Embryonic facial prominence (tissue), 1 donor: ENCODE results near the gene CD63.

Experiments
- DNase-seq: peaks from one replicate; pipeline ENCODE4 v3.0.0-alpha.2; 2016; ENCODE audit errors: extremely low spot score

Gene CD63

DNA sequence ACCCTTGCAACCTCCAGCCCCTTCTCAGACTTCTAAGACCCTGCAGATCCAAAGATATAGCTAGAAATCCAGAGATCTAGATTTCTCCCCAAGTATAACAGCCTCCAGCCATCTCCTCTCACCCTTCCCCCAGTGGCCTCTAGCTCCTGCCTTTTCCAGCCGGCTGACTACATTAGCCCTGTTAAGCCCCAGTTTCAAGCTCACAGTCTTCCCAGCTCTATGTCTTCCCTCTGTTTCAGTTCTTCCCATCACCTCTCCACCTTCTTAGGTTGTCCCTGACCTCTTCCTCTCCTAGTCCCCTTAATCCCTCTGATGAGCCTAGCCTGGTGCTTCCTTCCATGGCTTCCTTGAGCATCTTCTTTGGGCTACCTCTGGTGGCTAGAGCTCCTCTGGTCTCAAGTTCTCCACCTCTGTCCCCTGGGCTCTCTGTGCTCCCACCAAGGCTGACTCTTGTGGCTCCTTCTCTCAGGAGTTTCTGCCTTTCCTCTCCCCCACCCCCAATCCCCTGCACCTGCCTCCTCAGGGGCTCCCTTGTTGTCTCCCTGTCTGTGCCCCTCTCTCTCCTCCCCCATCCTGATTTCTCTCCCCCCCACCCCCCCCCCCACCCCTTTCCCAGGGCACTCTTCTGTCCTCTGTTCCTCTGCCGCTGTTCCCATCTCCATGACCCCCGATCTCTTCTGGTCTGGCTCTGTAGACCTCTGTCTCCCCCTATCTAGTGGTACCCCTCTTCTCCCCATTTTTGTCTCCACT lies 13.3 kb upstream of the CD63 start:
- DNase-seq, result no peak

- DNase-seq, result no peak
Observed at GRCh38 chr12:55739025-55739378, 10.2 kb upstream of the CD63 start.

DNA sequence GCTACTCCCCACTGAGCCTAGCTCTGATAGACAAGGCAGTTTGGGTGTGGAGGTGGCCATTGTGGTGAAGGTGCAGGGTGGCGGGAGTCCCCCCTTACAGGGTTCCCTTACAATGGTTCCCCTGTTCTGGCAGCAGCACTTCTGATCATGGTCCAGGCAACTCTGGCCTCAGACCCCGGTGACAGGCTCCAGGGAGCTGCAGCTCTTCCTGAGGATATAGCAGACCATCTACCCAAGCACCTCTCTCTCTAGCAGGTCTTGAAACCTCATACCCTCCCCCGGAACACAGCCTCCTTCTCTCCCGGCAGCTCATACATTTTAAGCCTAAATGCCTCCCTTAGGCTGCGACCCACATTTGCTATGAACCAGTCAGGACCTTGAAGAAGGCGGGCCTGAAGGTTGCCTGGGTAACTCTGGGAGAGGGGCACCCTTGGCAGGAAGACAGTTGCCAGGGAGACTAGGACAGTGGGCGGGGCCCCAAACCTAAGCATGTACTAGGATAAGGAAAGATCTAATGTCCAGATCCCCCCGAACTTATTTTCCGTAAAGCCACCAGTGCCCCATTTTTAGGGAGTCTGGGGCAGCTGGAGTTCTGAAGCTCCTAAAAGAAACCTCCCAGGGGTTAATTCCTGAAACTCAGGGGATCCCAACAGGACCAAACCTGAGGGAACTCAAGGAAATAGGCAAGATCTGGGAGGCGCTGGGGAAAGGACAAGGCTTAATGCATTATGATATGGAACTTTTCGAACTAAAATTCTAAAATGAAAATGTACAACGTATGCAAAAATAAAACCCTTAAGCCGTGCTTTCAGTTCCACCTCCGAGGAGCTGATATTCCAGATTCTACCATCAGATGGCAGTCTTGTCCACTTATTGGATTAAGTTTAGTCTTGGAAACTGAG lies 9.6 kb upstream of the CD63 start:
- peak; percentile 83 for DNase-seq

DNA sequence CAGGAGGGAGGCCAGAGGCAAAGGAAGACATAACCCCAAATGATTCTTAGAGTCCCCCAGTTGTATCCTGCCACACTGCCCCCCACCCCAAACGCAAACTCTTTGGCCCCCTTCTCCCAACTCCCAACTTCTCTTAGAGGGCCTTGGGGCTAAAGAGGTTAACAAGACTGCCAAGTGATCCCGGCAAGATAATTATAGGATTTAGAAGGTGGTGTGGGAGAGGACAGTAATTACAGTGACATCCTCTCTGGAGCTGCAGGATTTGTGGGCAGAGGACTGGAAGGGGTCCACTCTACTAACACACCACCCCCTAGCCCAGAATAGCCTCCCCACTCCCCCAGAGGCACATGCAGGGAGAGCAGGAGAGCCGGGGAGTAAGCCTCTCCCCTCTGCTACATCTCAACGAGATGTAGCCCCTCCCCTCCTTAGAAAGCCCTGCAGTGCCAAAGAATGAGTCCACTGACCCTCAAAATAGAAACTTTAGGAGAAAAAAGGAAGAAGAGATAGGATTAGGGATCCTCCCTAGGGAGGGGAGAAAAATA lies 8.8 kb upstream of the CD63 start:
- DNase-seq, result no peak

GRCh38 chr12:55736780-55737580 lies 8.2 kb upstream of the CD63 start:
- no peak for DNase-seq

- DNase-seq, result no peak
Observed at GRCh38 chr12:55736076-55736475, 7.3 kb upstream of the CD63 start.

DNA sequence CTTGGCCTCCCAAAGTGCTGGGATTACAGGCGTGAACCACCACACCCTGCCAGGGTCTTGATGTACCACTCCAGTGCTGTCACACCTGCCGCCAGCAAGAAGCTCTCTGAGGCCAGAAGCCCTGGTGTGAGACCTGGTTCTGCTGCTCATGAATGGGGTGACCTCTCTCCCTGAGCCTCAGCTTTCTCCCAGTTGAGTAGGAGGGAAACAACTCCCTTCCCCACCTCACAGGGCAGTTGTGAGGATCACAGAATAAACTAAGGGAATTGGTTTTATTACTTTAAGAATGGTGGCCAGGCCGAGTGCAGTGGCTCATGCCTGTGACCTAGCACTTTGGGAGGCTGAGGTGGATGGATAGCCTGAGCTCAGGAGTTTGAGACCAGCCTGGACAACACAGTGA lies 5.8 kb upstream of the CD63 start:
- DNase-seq, result no peak

DNA sequence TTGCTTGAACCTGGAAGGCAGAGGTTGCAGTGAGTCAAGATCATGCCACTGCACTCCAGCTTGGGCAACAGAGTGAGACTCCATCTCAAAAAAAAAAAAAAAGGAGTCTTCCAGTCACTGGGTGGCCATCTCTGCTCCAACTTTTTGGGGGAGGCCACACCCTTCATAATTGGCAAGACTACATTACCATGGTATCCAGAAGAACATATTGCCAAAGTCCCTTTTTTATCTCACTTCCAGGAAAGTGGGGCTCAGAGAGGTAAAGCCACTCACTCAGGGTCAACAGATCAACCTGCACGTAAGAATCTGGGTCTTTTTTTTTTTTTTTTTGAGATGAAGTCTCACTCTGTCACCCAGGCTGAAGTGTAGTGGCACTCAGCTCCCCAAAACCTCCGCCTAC lies 5.0 kb upstream of the CD63 start:
- no peak for DNase-seq

DNA sequence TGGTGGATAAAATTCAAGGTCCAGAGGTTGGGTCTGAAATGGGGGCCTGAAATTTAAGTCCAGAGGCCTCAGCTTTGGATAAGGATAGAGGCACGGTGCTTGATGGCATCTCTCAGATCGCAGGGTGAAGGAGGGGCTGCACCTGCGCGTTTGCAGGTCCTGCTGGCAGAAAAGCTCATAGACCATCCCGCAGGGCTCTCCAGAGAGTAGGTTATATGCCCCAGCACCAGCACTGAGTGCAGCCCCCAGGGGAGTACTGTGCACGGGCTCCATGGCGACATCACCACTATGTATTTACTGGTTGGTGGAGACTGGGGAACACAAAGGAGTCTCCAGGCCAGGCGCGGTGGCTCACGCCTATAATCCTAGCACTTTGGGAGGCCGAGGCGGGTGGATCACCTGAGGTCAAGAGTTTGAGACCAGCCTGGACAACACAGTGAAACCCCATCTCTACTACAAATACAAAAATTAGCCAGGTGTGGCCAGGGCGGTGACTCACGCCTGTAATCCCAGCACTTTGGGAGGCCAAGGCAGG lies 4.3 kb upstream of the CD63 start:
- no peak for DNase-seq

GRCh38 chr12:55732288-55732687 lies 3.5 kb upstream of the CD63 start:
- DNase-seq, result no peak

DNA sequence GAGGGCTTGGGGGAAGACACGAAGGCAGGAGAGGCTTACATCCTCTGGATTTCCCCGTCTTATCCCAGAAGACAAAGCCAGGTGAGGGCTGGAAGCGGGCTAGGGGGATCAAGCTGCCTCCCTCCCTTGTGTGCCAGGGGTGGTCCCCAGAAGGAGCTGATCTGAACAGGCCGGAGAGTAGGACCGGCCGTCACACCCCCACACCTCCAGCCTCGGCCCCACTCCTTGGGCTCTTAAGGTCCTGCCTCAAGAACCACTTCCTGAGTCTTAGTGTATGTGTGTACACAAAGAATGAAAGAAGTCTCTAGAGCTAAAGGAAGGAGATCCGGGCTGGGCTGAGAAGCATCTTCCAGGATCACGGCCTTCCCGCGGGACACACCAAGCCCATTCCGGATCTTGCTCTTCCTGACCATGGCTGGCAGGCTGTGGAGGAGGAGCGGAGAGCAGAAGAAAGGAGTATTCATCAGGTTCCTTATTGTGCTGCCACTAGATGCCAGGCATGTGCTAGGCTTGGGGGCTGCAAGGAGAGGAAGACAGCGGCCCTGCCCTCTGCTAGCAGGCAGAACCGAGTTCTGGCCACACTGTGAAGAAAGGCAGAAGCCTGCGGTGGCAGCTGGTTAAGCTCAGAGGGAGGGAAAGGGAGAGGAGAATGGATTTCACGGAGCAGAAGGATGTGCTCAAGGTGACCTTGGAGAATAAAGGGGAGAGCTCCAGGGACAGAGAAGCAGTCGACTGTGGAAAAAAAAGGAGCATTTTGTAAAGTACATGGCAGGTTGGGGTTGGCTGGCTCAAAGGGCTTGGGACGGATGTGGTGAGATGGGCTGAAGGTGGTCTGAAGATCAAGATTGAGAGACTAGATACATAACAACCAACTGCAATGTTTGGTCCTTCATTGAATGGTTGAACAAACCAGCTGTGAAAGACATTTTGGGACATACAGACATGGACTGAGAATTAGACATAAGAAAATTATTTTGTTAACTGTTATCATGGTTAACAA lies 1.3 kb upstream of the CD63 start:
- DNase-seq, result peak; percentile 60

DNA sequence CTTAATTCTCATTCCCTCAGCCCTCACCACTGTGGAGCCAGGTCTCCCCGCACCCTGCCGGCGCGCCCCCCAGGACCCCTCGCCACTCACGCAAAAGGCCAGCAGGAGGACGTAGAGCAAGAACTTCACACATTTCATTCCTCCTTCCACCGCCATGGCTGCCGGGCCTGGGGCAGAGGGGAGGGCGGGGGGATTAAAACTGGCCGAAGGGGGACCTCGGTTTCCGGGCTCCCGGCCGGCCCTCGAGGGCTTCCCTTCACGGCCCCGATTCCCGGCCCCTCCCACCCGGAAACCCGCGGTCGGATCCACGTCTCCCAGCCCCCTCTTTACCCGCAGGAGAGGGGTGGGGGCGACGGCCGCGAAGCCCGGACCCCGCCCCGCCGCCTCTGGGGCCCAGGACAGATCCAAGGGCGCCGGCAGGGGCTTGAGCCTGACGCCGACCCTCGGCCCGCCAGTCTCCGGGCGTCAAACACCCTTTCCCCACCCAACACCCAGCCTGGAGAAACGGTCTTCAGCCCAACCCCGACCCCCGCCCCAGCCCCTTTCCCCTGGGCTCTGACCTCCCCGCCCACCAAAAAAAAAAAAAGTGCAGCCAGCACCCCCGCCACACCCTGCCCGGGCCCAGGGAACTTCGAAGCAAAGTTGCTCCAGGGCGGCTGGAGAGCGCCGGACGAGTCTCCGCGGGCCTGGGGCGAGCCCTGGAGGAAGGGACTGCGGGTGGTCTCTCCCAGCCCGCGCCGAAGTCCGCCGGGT lies 447 bp downstream of the CD63 start:
- DNase-seq, result no peak

DNA sequence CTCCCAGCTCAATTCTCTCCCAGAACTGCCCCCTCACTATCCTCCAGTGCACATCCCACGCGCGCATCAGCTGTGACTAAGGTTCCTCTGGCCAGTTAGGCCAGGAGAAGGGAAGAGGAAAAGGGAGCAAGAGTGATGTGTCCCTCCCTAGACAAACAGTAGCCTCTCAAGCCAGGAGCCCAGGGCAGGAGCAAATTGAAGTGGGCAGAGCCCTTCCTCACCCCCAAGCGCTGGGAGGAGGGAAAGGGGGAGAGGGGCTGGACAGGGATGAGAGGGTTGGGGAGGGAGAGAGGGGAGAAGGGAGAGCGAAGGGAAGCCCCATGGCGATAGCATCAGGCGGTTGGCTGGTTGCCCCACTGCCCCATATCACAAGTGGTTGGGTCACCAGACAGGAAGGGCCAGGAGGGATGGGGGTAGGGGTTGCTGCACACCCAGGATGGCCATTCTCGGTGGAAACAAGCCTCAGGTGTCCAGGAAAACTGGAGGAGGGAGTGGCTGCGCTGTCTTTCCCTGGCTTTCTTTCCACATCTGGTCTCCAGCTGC lies 1.1 kb downstream of the CD63 start:
- peak; percentile 63 for DNase-seq

DNA sequence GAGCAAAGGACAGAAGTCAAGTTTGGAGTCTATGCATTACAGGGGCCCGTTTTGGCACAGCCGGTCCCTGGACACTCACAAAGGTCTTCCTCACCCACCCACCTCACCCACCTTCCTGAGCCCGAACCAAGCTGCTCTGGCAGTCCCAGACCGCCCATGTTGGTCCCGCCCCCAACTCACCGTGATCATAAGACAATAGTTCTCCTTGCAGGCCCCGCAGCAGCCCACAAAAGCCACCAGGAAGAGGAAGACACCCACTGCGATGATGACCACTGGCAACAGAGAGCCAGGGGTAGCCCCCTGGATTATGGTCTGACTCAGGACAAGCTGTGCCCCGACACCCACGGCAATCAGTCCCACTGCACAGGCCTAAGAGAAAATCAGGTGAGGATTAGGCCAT lies 1.8 kb downstream of the CD63 start:
- DNase-seq, result no peak

DNA sequence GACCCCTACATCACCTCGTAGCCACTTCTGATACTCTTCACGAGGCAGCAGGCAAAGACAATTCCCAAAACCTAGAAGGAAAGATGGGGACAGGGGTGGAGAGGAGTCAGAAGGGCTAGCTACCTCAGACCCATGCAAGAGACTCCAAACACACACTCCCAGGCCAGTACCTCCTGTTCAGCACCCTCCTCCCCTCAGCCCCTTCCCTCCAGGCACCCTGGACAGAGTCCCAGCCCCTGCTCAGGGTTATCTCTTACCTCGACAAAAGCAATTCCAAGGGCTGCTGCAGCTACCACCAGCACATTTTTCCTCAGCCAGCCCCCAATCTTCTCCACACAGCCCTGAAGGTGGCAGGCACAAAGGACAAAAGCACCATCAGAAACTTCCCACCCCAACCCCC lies 3.3 kb downstream of the CD63 start:
- no peak for DNase-seq

DNA sequence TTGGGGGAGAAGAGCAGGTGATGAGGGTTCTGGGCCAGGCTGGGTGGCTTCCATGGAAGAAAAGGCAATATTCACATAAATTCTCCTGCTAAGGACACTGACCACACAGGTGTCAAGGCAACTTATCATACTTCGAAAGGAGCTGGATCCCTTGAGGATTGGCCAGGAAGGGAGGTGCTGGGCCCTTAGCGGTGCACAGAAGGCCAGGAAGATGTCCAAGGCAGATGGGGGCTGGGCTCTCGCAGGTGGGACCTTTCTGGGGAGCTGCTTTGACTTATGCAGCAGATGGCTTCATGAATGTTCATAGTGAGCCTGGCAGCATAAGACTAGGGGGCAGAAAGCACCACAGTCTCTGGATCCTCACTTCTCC lies 3.9 kb downstream of the CD63 start:
- no peak for DNase-seq

- no peak for DNase-seq
Observed at GRCh38 chr12:55724226-55724939, 4.4 kb downstream of the CD63 start.

DNA sequence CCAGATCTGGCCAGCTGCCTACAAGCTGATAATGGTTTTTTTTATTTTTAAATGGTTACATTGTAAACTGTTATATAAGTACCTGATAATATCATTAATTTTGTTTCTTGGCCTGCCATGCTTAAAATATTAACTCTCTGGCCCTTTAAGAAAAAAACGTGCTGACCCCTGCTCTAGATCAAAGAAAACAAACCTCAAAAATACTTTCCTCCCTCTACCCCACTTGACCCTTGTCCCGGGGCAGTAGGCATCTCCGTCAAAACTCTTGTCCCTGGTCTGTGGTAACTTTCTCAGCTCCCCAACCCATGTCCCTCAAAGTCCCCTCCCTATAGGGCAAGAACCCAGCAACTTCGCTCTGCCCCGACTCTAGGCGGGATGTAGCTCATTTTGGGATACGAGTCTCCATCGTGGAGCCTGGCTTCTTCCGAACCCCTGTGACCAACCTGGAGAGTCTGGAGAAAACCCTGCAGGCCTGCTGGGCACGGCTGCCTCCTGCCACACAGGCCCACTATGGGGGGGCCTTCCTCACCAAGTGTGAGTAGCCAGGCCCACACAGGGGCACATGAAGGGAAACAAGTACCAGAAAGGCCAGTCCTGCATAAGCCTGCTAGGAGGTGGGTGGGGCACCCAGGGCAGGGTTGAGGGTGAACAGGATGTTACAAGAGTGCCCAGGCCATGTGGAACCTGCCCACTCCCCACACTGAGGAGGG lies 5.1 kb downstream of the CD63 start:
- no peak for DNase-seq
